GM19395 (cell line): ENCODE measurements around the gene MLLT3.
A peak's percentile ranks its signal among the peaks of the same experiment; 100 is the strongest.

ENCODE experiments used
- ATAC-seq: cut with Tn5 transposase; IDR thresholded peaks from one replicate; pipeline ENCODE4 v1.9.1; 2021; ENCODE audit warnings: mild to moderate bottlenecking, moderate library complexity; ENCODE audit not compliant: unreplicated experiment

The MLLT3 gene

GRCh38 chr9:20480249-20480648 is 142.1 kb downstream of the MLLT3 start:
- ATAC-seq: peak; percentile 17

- ATAC-seq: peak; percentile 96
Observed at GRCh38 chr9:20479419-20480155, 142.7 kb downstream of the MLLT3 start.

GRCh38 chr9:20478786-20479185 is 143.5 kb downstream of the MLLT3 start:
- no peak for ATAC-seq

GRCh38 chr9:20477940-20478620 is 144.2 kb downstream of the MLLT3 start:
- ATAC-seq: no peak

- ATAC-seq: no peak
Observed at GRCh38 chr9:20476912-20477521, 145.3 kb downstream of the MLLT3 start.

GRCh38 chr9:20474496-20474895 is 147.8 kb downstream of the MLLT3 start:
- no peak for ATAC-seq

GRCh38 chr9:20473515-20474013 is 148.7 kb downstream of the MLLT3 start:
- no peak for ATAC-seq

- ATAC-seq: no peak
Observed at GRCh38 chr9:20472342-20473045, 149.8 kb downstream of the MLLT3 start.

GRCh38 chr9:20466328-20467008 is 155.8 kb downstream of the MLLT3 start:
- no peak for ATAC-seq

- no peak for ATAC-seq
Observed at GRCh38 chr9:20464242-20464641, 158.1 kb downstream of the MLLT3 start.

- ATAC-seq: no peak
Observed at GRCh38 chr9:20463823-20464222, 158.5 kb downstream of the MLLT3 start.

- ATAC-seq: no peak
Observed at GRCh38 chr9:20462410-20462809, 159.9 kb downstream of the MLLT3 start.

- no peak for ATAC-seq
Observed at GRCh38 chr9:20447291-20447690, 175.0 kb downstream of the MLLT3 start.

GRCh38 chr9:20446248-20446647 is 176.1 kb downstream of the MLLT3 start:
- no peak for ATAC-seq

GRCh38 chr9:20442461-20443319 is 179.6 kb downstream of the MLLT3 start:
- ATAC-seq: no peak

GRCh38 chr9:20441711-20442423 is 180.4 kb downstream of the MLLT3 start:
- no peak for ATAC-seq

- ATAC-seq: no peak
Observed at GRCh38 chr9:20441166-20441565, 181.1 kb downstream of the MLLT3 start.

- no peak for ATAC-seq
Observed at GRCh38 chr9:20437476-20437875, 184.8 kb downstream of the MLLT3 start.
